NCI-H128 (cell line): ENCODE results near the gene FAM89B.

Experiments
- DNase-seq: peaks from one replicate; lab custom pipeline; 2025; ENCODE audit not compliant: unreplicated experiment; lab: John Stamatoyannopoulos, UW

The FAM89B gene

DNA sequence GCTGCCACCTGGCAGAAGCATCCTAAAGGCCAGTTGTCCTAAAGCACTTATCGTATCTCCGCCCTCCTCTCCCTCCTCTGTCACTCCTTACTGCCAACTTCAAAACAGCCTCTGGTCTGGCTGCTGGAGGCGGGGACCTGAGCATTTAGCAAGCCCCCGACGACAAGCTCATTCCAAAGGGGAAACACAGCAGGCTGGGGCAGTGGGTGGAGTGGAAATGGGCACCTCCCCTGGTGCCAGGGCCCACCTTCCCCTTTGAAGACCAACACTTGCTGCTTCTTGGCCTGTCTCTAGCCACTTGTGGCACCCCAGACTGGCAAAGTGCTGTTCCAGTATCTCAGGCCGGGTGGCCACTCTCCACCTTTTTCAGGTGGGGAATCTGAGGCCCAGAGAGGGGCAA, 38.1 kb downstream of the FAM89B start:
- no peak for DNase-seq

DNA sequence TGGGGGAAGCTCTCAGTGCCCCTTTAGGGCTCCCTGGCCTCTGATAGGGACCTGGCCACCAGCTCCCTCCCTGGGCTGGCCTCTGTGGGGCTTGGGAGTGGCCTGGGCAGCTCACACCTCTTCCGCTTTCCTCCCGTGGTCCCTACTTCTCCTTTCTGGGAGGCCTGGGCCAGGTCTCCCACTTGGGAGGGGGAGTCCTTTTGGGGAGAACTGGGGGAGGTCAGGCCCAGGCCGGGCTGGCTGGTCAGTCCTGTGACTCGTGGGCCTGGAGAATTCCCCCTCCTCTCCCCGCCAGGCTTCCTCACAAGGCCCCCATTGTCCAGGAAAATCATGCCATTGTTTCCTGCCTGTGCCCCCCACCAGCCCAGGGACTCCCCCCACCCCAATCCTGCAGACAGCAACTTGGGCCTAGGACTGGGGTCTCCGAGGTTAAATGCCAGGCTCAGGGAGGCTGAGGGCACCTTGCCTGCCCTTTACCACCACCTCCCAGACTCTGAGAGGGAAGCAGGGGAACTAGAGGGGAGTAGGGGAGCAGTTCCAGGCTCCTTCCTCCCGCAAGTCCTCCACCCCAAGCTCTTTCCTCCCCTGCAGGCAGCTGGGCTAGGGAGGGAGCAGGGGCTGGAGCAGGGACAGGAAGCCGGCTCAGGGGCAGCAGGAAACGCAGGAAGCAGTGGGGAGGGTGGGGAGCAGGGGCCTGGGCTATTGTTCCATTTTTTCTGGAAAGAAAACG, 38.9 kb downstream of the FAM89B start:
- DNase-seq, result no peak

DNA sequence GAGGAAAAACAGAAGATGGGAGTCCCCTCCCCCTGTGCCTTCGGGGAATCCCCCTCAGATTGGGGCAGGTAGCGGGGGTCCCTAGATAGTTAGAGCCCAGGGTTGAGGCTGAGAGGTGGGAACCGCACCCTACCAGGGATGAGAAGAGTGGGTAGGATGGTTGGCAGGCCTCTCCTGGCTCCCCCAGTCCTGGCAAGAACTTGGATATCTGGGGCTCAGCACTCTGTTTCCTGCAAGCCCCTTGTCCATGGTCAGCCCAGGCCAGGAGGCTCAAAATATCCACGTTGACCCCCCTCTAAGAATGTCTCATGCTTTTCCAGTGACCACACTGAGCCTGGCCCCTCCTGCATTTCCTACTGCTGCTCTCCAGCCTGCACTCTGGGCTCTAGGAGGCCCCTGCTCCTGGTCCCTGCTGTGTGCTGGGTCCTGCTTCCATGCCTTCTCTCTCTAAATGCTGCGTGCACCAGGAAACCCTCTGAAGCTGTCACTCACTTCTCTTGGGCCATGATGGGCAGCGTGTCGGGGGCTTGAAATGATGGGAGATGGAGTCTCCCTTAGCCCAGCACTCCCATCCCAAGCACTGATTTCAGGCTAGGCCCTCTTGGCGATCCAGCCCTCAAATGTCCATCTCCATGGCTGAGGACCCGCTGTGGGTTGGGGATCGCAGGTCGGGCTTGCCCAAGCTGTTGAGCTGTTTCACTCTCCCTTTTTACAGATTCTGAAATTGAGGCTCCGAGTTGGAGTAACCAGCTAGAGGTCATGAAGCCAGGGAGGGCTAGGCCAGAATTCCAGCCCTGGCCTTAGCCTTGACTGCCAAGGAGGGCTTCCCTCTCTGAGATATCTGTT, 39.6 kb downstream of the FAM89B start:
- no peak for DNase-seq

DNA sequence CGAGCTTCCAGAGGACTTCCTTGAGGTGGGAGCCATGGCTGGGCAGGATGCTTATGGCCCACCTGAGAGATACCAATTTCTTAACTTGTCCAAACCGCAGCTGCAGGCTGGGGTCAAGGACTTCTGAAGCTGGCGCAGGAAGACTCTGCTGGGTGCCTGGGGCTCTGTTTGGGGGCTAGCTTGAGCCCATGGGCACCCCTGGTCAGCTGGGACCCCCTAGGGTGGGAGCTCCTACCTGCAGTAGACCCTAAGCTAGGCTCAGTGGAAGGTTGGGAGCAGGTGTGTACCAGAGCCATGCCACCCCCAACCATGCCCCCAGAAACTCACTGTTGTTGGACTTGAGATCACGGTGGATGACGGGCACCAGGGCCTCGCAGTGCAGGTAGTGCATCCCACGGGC, 40.4 kb downstream of the FAM89B start:
- DNase-seq, result no peak

DNA sequence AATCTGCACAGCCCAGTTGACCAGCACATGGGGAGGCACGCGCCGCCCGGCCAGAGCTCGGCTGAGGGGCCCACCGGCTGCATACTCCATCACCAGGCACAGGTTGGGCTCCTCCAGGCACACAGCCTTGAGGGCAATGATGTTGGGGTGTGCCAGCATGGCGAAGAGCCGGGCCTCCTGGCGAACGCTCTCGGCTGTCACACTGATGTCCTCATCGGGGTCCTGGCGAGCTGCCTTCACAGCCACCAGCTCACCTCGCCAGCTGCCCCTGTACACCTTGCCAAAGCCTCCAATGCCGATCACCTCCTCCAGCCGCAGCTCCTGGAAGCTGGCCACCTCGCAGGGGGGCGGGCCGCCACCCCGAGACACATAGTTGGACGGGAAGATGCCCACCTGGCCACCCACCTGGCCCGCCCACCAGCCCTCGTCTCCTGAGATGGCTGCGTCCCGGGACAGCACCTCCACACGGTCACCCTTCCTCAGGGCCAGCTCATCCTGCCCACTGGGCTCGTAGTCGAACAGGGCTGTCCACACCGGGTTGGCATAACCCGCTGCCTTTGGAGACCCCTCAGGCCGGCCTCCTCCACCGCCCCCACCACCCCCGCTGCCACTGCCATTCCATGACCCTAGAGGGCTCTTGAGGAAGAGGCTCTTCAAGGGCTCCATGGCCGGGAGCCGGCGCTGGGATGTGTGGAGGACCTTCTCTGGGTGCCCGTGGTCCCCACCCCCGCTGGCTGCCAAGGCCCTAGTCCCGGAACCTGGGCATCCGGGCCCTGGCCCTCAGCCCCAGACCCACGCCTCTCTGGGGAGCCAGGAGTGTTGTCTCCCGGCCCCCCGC, 41.0 kb downstream of the FAM89B start:
- no peak for DNase-seq

DNA sequence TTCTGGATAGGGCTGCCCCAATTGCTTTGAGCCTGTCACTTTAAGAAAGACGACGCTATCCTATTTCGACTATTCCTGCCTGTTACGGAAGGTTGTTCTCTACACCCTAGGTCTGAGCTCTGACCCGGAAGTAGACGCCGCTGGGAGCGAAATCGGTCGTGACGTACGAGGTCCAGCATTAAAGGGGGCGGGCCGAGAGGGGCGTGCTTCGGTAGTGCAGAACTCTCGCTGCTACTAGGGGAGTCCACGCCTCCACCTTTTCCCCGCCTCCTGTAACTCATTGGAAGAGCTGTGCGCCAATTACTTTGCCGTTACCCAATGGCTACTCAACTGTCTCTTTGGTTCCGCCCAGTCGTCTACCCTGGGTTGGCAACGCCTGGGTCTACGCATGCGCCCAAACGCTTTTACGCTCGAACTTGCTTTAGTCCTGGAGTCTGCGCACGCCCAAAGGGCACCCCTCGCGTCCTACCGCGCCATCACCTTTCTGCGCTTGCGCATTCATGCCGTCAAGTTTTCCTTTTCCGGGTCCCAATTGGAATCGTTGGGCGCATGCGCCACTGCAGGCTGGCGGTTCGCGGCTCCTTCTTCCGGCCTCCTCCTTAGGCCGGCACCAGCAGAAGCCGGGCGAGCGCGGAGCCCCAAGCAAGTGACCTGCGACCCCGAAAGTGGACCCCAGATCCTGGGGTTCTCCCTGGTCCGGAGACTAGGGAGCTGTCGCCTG, 43.1 kb downstream of the FAM89B start, which contains the start of gene PCNX3:
Gene PCNX3, plus strand, starts transcription at position 548 of the 721 bp plus-strand sequence. CDS start 536 bp downstream, outside the sequence.
- peak; percentile 100 for DNase-seq

DNA sequence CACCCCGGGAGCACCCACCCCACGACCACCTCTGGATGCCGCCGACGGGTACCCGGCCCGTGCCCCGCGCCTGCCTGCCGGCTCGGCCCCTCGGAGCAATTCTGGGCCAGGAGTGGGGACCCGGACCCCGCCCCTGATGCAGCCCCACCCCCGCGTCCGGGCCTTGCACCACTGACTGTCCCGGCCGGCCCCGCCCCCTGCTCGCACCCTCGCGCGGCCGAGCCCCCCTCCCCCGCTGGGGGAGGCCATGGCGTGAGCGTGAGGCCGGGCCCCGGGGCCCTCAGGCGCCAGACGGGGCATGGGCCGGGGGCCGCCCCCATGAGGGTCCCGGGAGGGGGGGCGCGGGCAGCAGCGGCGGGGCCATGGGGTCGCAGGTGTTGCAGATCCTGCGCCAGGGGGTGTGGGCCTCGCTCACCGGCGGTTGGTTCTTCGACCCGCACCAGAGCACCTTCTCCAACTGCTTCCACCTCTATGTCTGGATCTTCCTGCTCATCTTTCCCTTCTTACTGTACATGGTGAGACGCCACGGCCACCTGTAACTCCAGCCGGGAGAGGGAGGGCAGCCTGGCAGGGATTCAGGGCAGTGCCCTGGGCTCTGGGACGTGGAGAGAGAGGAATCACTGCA, 43.7 kb downstream of the FAM89B start:
- DNase-seq, result no peak

DNA sequence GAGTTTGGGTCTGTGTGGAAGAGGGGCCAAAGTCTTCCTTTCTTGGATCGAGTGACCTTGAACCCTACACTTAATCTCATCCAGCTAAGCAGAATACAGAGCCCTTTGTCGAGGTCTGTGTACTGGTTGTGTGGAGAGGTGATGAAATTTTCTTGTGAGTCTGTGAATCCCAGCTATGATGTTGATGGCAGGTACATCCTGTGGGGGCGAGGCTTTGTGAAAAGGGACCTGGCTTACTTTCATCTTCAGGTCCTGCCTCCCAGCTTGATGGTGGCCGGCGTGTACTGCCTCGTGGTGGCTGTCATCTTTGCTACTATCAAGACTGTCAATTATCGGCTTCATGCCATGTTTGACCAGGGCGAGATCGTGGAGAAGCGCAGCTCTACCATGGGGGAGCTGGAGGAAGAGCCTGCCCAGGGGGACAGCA, 44.2 kb downstream of the FAM89B start:
- no peak for DNase-seq

DNA sequence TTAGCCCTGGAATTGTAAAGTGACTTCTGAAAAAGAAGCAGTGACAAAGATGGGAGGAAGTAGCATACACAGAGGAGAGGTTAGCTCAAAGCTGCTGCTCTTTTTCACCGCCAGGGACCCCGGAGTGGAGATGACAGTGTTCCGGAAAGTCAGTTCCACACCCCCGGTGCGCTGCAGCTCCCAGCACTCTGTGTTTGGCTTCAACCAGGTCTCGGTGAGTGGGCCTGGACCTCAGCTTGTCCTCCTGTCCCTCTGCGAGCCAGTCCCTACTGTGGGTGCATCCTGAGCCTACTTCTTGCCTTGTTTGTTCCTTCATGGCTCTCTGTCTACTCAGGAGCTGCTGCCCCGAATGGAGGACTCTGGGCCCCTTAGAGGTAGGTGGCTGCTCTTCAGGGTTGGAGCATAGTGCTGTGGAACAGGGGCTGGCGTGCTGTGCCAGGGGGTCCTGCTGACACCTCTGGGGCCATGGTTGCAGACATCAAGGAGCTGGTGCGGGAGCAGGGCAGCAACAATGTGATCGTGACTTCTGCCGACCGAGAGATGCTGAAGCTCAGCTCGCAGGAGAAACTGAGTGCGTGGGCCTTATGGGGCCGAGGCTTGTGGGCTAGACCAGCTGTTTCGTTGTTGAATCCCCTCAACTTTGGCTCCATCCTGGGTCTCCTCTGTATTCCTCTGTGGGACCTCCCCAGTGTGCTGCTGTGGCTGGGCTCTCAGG, 45.0 kb downstream of the FAM89B start:
- DNase-seq, result no peak

DNA sequence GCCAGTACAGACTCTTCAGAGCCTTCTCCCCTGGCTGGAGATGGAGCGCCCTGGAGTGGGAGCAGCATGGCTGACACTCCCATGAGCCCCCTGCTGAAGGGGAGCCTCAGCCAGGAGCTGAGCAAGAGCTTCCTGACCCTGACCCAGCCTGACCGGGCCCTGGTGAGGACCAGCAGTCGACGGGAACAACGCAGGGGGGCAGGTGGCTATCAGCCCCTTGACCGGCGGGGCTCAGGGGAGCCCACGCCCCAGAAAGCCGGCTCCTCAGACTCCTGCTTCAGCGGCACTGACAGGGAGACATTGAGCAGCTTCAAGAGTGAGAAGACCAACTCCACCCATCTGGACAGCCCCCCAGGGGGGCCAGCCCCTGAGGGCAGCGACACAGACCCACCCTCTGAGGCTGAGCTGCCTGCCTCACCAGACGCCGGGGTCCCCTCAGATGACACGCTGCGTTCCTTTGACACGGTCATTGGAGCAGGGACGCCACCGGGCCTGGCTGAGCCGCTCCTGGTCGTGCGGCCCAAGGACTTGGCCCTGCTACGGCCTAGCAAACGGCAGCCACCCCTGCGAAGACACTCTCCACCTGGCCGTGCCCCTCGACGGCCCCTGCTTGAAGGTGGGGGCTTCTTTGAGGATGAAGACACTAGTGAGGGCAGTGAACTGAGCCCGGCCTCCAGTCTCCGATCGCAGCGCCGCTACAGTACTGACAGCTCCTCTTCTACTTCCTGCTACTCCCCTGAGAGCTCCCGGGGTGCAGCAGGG, 45.8 kb downstream of the FAM89B start:
- DNase-seq, result no peak

DNA sequence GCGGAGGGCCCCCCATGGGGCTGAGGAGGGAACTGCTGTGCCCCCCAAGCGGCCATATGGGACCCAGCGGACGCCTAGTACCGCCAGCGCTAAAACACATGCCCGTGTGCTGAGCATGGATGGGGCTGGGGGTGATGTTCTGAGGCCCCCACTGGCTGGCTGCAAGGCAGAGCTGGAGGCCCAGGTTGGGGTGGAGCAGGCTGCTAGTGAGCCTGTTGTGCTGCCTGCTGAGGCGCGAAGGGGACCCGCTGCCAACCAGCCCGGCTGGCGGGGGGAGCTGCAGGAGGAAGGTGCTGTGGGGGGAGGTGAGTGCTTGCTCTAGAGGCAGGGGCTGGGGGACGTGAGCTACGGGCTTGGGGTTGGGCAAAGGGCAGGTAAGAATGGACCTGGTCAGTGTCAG, 46.4 kb downstream of the FAM89B start:
- DNase-seq, result no peak

DNA sequence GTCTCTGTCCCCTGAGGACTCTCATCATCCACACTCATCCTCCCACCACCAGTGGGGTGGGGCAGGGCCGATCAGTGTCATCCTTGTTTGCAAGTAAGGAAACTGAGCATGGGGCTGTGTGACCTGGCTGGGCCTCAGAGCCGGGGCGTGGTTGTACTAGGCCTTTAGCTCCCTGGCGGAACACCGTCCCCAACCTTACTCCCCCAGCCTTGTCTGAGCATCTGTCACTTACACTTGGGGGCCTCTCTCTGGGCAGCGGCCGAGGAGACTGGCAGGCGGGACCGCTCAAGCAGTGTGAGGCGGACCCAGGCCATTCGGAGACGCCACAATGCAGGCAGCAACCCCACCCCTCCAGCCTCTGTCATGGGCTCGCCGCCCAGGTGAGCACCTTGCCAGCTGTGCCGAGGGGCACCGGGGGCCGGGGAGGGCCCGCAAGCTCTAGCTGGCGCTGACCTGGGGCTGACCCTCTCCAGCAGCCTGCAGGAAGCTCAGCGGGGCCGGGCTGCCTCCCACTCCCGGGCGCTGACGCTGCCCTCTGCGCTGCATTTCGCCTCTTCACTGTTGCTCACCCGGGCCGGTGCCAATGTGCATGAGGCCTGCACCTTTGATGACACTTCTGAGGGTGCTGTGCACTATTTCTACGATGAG, 47.1 kb downstream of the FAM89B start:
- DNase-seq, result no peak

DNA sequence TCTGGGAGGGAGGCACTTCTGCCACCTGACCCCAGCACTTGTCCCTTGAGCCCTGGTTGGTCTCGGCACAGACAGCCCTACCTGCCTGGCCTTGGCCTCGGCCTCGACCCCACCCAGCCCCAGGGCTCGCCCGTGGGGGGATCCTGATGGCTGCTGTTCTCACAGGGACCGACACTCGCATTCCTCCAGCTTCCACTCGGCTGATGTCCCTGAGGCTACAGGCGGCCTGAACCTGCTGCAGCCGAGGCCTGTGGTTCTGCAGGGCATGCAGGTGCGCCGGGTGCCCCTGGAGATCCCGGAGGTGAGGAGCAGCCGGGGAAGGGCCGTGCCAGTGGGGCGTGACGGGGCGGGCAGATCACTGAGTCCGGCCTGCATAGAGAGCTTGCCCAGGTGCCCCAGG, 48.3 kb downstream of the FAM89B start:
- DNase-seq, result no peak

DNA sequence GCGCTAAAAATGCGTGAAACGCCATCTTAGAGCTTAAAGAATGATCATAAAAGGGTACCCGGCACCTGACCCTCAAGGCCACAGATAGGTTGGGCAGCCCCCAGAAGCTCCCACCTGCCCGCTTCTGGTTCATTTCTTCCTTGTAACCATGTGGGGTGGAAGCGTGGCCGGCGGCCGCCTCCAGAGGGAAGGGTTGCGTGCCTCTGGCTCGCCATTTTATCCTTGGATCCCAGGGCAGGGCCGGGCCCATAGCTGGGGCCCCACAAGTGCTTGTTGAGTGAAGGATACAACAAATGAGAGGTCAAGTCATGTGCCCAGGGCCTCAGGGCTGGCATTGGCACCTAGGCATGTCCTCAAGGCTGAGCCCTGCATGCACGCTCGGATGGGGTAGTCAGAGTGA, 49.1 kb downstream of the FAM89B start:
- DNase-seq, result no peak

DNA sequence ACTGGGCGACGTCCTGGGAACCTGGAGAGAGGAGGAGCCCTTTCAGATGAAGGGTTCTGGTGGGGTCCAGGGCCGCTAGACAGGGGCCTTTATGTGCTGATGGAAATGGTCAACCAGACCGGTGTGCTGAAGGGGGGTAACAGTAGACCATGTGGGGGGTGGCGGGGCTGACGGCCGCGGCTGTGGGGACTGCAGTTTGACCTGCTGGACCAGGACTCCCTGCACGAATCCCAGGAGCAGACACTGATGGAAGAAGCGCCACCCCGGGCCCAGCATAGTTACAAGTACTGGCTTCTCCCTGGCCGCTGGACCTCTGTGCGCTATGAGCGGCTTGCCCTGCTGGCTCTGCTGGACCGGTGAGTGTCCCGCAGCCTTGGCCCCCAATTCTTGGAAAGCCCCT, 49.7 kb downstream of the FAM89B start:
- DNase-seq, result no peak

DNA sequence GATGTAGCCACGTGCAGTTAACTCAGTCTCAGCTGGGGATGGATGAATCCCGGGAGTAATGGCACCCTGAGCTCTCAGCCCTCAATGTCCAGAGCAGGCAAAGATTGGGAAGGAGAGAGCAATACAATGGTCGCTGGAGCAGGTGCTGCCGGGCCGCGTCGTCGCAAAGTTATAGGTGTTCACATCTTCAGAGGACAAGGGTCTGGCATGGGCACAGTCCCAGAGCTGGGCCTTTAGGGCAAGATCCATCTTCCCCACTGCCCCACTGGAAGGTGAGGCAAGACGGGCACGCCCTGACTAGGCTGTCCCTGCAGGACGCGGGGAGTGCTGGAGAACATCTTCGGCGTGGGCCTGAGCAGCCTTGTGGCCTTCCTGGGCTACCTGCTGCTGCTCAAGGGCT, 50.8 kb downstream of the FAM89B start:
- DNase-seq, result no peak
